H9 (cell line): ENCODE data around the gene MAGED2. TPM values are rescaled to one million over a fixed set of nuclear protein-coding genes. Genes with fewer than 3 reads are reported as not detected.

Experiments used
- DNase-seq: peaks from one replicate; pipeline ENCODE4 v3.0.0-alpha.2; 2017
- H2AFZ ChIP-seq: one replicate; pipeline ENCODE4 v1.6.1; 2013; ENCODE audit warnings: mild to moderate bottlenecking, low read length, control low read depth, moderate library complexity
- H2AK5ac ChIP-seq: 2 replicates; pipeline ENCODE4 v1.6.1; 2013; ENCODE audit warnings: low read length, control low read depth, mixed read lengths; ENCODE audit not compliant: insufficient read length
- H2BK120ac ChIP-seq: one replicate; pipeline ENCODE4 v1.6.1; 2013; ENCODE audit warnings: low read depth, mild to moderate bottlenecking, low read length, control low read depth, inconsistent platforms; ENCODE audit not compliant: poor library complexity, severe bottlenecking
- H2BK12ac ChIP-seq: 2 replicates; pipeline ENCODE4 v1.6.1; 2013; ENCODE audit warnings: low read length, control low read depth, mixed read lengths, low read depth; ENCODE audit not compliant: insufficient read length
- H2BK15ac ChIP-seq: 2 replicates; pipeline ENCODE4 v1.6.1; 2013; ENCODE audit warnings: low read depth, low read length, control low read depth
- H2BK20ac ChIP-seq: one replicate; pipeline ENCODE4 v1.6.1; 2013; ENCODE audit warnings: low read depth, mild to moderate bottlenecking, low read length, control low read depth, inconsistent platforms; ENCODE audit not compliant: poor library complexity, severe bottlenecking
- H2BK5ac ChIP-seq: 2 replicates; pipeline ENCODE4 v1.6.1; 2013; ENCODE audit warnings: low read length, control low read depth, mixed read lengths; ENCODE audit not compliant: insufficient read length
- H3K14ac ChIP-seq: 2 replicates; pipeline ENCODE4 v1.6.1; 2013; ENCODE audit warnings: low read length, control low read depth; ENCODE audit not compliant: insufficient read depth
- H3K18ac ChIP-seq: 2 replicates; pipeline ENCODE4 v1.6.1; 2013; ENCODE audit warnings: low read depth, mild to moderate bottlenecking, mixed read lengths, low read length, control low read depth; ENCODE audit not compliant: insufficient read length
- H3K23ac ChIP-seq: 2 replicates; pipeline ENCODE4 v1.6.1; 2013; ENCODE audit warnings: low read length, control low read depth, mixed read lengths, low read depth; ENCODE audit not compliant: insufficient read length
- H3K23me2 ChIP-seq: 2 replicates; pipeline ENCODE4 v1.6.1; 2013; ENCODE audit warnings: low read depth, mild to moderate bottlenecking, mixed read lengths, low read length, control low read depth; ENCODE audit not compliant: insufficient read length, poor library complexity, severe bottlenecking
- H3K27ac ChIP-seq: 2 replicates; pipeline ENCODE4 v1.5.1; 2013; ENCODE audit warnings: low read length, control low read depth, mixed read lengths, low read depth; ENCODE audit not compliant: insufficient read length
- H3K27me3 ChIP-seq: 2 replicates; pipeline ENCODE4 v1.6.1; 2013; ENCODE audit warnings: low read length, control low read depth, inconsistent platforms; ENCODE audit not compliant: insufficient read depth
- H3K4ac ChIP-seq: 2 replicates; pipeline ENCODE4 v1.6.1; 2013; ENCODE audit warnings: low read depth, mild to moderate bottlenecking, control low read depth, inconsistent platforms, low read length, moderate library complexity
- H3K4me1 ChIP-seq: 2 replicates; pipeline ENCODE4 v1.6.1; 2013; ENCODE audit warnings: low read length, control low read depth, inconsistent platforms; ENCODE audit not compliant: insufficient read depth
- H3K4me2 ChIP-seq: 2 replicates; pipeline ENCODE4 v1.6.1; 2013; ENCODE audit warnings: low read length, control low read depth, mixed read lengths; ENCODE audit not compliant: insufficient read length, insufficient read depth
- H3K56ac ChIP-seq: 2 replicates; pipeline ENCODE4 v1.6.1; 2013; ENCODE audit warnings: low read depth, mild to moderate bottlenecking, mixed read lengths, low read length, control low read depth; ENCODE audit not compliant: insufficient read length
- H3K79me1 ChIP-seq: 2 replicates; pipeline ENCODE4 v1.6.1; 2013; ENCODE audit warnings: low read depth, mild to moderate bottlenecking, moderate library complexity, low read length, control low read depth, inconsistent platforms; ENCODE audit not compliant: insufficient read depth, poor library complexity, severe bottlenecking
- H3K79me2 ChIP-seq: 2 replicates; pipeline ENCODE4 v1.6.1; 2013; ENCODE audit warnings: low read length, control low read depth, inconsistent platforms; ENCODE audit not compliant: insufficient read depth
- H3K9ac ChIP-seq: 2 replicates; pipeline ENCODE4 v1.6.1; 2013; ENCODE audit warnings: low read length, control low read depth, mixed read lengths; ENCODE audit not compliant: insufficient read length; ENCODE audit errors: extremely low read depth
- H3K9me3 ChIP-seq: one replicate; pipeline ENCODE4 v1.6.1; 2013; ENCODE audit warnings: low read depth, low read length, inconsistent platforms; ENCODE audit not compliant: control insufficient read depth
- H3T11ph ChIP-seq: one replicate; pipeline ENCODE4 v1.6.1; 2013; ENCODE audit warnings: mild to moderate bottlenecking, low read length, control low read depth, inconsistent platforms
- H4K20me1 ChIP-seq: one replicate; pipeline ENCODE4 v1.6.1; 2013; ENCODE audit not compliant: control insufficient read depth, insufficient read length, insufficient read depth
- H4K5ac ChIP-seq: 2 replicates; pipeline ENCODE4 v1.6.1; 2013; ENCODE audit warnings: low read depth, mild to moderate bottlenecking, mixed read lengths, low read length, control low read depth; ENCODE audit not compliant: insufficient read length
- H4K8ac ChIP-seq: replicated peaks from 2 replicates; pipeline ENCODE4 v1.6.1; 2013; ENCODE audit warnings: low read length, control low read depth, mixed read lengths, low read depth; ENCODE audit not compliant: insufficient read length
- H4K91ac ChIP-seq: 2 replicates; pipeline ENCODE4 v1.6.1; 2013; ENCODE audit warnings: low read depth, mild to moderate bottlenecking, moderate library complexity, mixed read lengths, low read length, control low read depth; ENCODE audit not compliant: insufficient read length
- H3K27ac Mint-ChIP-seq, 3 experiments: 2 replicates in 2 of 3; 3 replicates in 1 of 3; pipeline ENCODE4 v1.8.0; 2020 to 2021; ENCODE audit warnings: mixed read lengths in 3 of 3, mild to moderate bottlenecking in 1 of 3, moderate library complexity in 1 of 3
- H3K27me3 Mint-ChIP-seq: 2 replicates; pipeline ENCODE4 v1.8.0; 2021; ENCODE audit warnings: low read depth, mild to moderate bottlenecking, moderate library complexity, mixed read lengths
- H3K36me3 Mint-ChIP-seq, 3 experiments: 2 replicates in 2 of 3; 3 replicates in 1 of 3; pipeline ENCODE4 v1.8.0; 2020 to 2021; ENCODE audit warnings: low read depth in 3 of 3, mixed read lengths in 3 of 3; ENCODE audit not compliant: insufficient read depth in 1 of 3
- H3K4me1 Mint-ChIP-seq, 2 experiments: 2 replicates each; pipeline ENCODE4 v1.8.0; 2020; ENCODE audit warnings: mixed read lengths in 2 of 2
- H3K4me3 Mint-ChIP-seq, 2 experiments: 2 replicates in 1 of 2; 3 replicates in 1 of 2; pipeline ENCODE4 v1.8.0; 2020 to 2021; ENCODE audit warnings: mild to moderate bottlenecking in 2 of 2, mixed read lengths in 2 of 2, moderate library complexity in 1 of 2
- H3K9me3 Mint-ChIP-seq, 2 experiments: 2 replicates in 1 of 2; 3 replicates in 1 of 2; pipeline ENCODE4 v1.8.0; 2020; ENCODE audit warnings: mild to moderate bottlenecking in 2 of 2, mixed read lengths in 2 of 2, moderate library complexity in 1 of 2
- WGBS: extraction: QIAGEN DNeasy Blood & Tissue Kit; methylation state at CpG from one replicate; pipeline ENCODE4 v1.1.7; 2013; ENCODE audit warnings: missing lambda C conversion rate, low lambda C conversion rate, mixed read lengths; ENCODE audit not compliant: insufficient read length; ENCODE audit errors: extremely low coverage; 5-methylcytosine and 5-hydroxymethylcytosine counted together
- total RNA-seq: library from RNA; stranded (reverse); gene quantifications from 2 replicates; pipeline ENCODE4 v1.2.1, GENCODE V29; 2021
- TF ChIP-seq, protein P1 (sequence below): fragments of 200-600 bp; sonication (generic); conservative IDR thresholded peaks from 3 replicates; pipeline ENCODE4 v1.8.0; 2021; ENCODE audit warnings: antibody characterized with exemption, mild to moderate bottlenecking

MAGED2 gene
- total RNA-seq, 1 experiment from 2014 or later, result 146 TPM

DNA sequence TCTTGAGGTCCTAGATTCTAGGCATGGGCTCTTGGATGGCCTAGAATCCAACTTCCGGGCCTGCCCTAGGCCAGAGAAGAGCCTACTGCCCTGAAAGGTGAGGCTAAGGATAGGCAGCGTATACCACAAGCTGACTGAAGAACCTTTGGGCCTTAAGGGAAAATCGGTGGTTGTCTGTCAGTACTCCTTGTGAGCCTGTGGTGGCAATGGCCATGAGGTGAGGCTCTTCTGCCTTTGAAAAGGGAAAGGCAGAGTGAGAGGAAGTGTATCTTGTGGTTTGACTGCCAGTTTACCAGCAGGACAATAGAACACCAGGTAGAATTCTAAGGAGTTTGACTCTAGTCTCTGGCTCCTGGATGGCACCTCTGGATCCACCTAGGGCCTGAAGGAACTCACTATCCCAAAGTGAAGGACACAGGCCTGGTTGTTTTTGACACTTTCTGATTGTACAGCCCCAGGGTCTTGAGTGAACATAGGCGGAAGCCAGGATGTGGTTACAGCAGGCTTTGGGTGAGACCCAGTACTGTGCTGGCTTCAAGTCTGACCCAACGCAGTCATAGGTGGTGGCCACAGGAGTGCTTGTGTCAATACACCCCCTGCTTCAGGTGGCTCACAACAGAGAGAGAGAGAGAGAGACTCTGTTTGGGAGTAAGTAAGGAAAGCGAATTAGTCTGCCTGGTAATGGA lies 30.4 kb upstream of the MAGED2 start:
- Histone ChIP-seq H3T11ph (no peak overlapping the region), H3K9ac (no peak overlapping the region), H2BK5ac (no peak overlapping the region), H3K4ac (no peak overlapping the region), H4K91ac (no peak overlapping the region), H4K20me1 (no peaks in the 10 kb centered on the region), H2AFZ (no peak overlapping the region), H3K9me3 (peaks cover 28% of the 10 kb centered on the region), H3K27ac (no peak overlapping the region), H3K18ac (no peak overlapping the region), H2BK12ac (no peak overlapping the region), H4K8ac (no peak overlapping the region), H3K79me2 (no peaks in the 10 kb centered on the region), H3K79me1 (no peaks in the 10 kb centered on the region), H2AK5ac (no peak overlapping the region), H2BK15ac (no peak overlapping the region), H3K23me2 (no peaks in the 10 kb centered on the region), H3K4me2 (no peak overlapping the region), H3K27me3 (no peaks in the 10 kb centered on the region), H3K14ac (no peak overlapping the region), H4K5ac (no peak overlapping the region), H3K56ac (no peak overlapping the region), H2BK20ac (no peak overlapping the region), H3K4me1 (no peaks in the 10 kb centered on the region; the same call in 1 of the 2 replicates), H3K23ac (no peak overlapping the region), H2BK120ac (no peak overlapping the region)
- Mint-ChIP-seq H3K4me1 (peaks cover 5 to 16% of the 10 kb centered on the region in 2 experiments), H3K9me3 (peaks cover 68 to 74% of the 10 kb centered on the region in 2 experiments), H3K27me3 (peaks cover 1% of the 10 kb centered on the region; the same call in 1 of the 2 replicates), H3K4me3 (no peak overlapping the region), H3K36me3 (peaks cover 0 to 13% (median 2%) of the 10 kb centered on the region in 3 experiments; a peak in 4 of 7 replicates), H3K27ac (no peak overlapping the region)
- TF ChIP-seq, protein P1, sequence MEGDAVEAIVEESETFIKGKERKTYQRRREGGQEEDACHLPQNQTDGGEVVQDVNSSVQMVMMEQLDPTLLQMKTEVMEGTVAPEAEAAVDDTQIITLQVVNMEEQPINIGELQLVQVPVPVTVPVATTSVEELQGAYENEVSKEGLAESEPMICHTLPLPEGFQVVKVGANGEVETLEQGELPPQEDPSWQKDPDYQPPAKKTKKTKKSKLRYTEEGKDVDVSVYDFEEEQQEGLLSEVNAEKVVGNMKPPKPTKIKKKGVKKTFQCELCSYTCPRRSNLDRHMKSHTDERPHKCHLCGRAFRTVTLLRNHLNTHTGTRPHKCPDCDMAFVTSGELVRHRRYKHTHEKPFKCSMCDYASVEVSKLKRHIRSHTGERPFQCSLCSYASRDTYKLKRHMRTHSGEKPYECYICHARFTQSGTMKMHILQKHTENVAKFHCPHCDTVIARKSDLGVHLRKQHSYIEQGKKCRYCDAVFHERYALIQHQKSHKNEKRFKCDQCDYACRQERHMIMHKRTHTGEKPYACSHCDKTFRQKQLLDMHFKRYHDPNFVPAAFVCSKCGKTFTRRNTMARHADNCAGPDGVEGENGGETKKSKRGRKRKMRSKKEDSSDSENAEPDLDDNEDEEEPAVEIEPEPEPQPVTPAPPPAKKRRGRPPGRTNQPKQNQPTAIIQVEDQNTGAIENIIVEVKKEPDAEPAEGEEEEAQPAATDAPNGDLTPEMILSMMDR, result no peak
- no CpG with 5 or more reads among the region's 6 CpGs for WGBS
- DNase-seq, result no peak
